GM23248 (cell line): ENCODE data around the gene SLFN11. TPM values are rescaled to one million over a fixed set of nuclear protein-coding genes. Genes with fewer than 3 reads are reported as not detected.
"Not testable (repeated sequence)": the region's sequence is repeated elsewhere in the genome, so short reads cannot be mapped to it uniquely, and the experiment has no call there.

Experiments
- DNase-seq: peaks from one replicate; pipeline ENCODE4 v3.0.0-alpha.2; 2015
- H2AFZ ChIP-seq: fragments of 200-600 bp; sonication (generic); 2 replicates; pipeline ENCODE4 v1.6.1; 2016; ENCODE audit warnings: antibody characterized with exemption
- H3F3A ChIP-seq: fragments of 200-600 bp; sonication (generic); 2 replicates; pipeline ENCODE4 v1.6.1; 2016; ENCODE audit warnings: mild to moderate bottlenecking, antibody characterized with exemption, mixed run types; ENCODE audit not compliant: insufficient read depth
- H3K27ac ChIP-seq: fragments of 200-600 bp; sonication (generic); 2 replicates; pipeline ENCODE4 v1.5.1; 2016; ENCODE audit warnings: mild to moderate bottlenecking
- H3K27me3 ChIP-seq: fragments of 200-600 bp; sonication (generic); replicated peaks from 2 replicates; pipeline ENCODE4 v1.6.1; 2016; ENCODE audit warnings: mild to moderate bottlenecking; ENCODE audit not compliant: insufficient read depth
- H3K36me3 ChIP-seq: fragments of 200-600 bp; sonication (generic); 2 replicates; pipeline ENCODE4 v1.6.1; 2016; ENCODE audit warnings: low read depth, mild to moderate bottlenecking
- H3K4me1 ChIP-seq: fragments of 200-600 bp; sonication (generic); 2 replicates; pipeline ENCODE4 v1.6.1; 2016; ENCODE audit warnings: mild to moderate bottlenecking; ENCODE audit not compliant: insufficient read depth
- H3K4me2 ChIP-seq: fragments of 200-600 bp; sonication (generic); one replicate; pipeline ENCODE4 v1.6.1; 2016; ENCODE audit warnings: mild to moderate bottlenecking; ENCODE audit not compliant: unreplicated experiment
- H3K4me3 ChIP-seq: fragments of 200-600 bp; sonication (generic); 2 replicates; pipeline ENCODE4 v1.5.1; 2016; ENCODE audit warnings: mild to moderate bottlenecking
- H3K79me2 ChIP-seq: fragments of 200-600 bp; sonication (generic); 2 replicates; pipeline ENCODE4 v1.6.1; 2016; ENCODE audit warnings: mild to moderate bottlenecking; ENCODE audit not compliant: insufficient read depth
- H3K9ac ChIP-seq: fragments of 200-600 bp; sonication (generic); 2 replicates; pipeline ENCODE4 v1.6.1; 2016; ENCODE audit warnings: mild to moderate bottlenecking
- H3K9me2 ChIP-seq: fragments of 200-600 bp; sonication (generic); 2 replicates; pipeline ENCODE4 v1.6.1; 2016; ENCODE audit warnings: mixed run types, mild to moderate bottlenecking, moderate library complexity; ENCODE audit not compliant: insufficient read depth
- H3K9me3 ChIP-seq: fragments of 200-600 bp; sonication (generic); one replicate; pipeline ENCODE4 v1.6.1; 2017; ENCODE audit warnings: low read depth
- H4K20me1 ChIP-seq: fragments of 200-600 bp; sonication (generic); 2 replicates; pipeline ENCODE4 v1.6.0; 2016; ENCODE audit not compliant: insufficient read depth
- EZH2 ChIP-seq: fragments of 200-600 bp; sonication (generic); IDR thresholded peaks from 2 replicates; pipeline ENCODE4 v1.6.1; 2018; ENCODE audit warnings: antibody characterized with exemption, mild to moderate bottlenecking; ENCODE audit not compliant: insufficient read depth, poor library complexity, severe bottlenecking
- EZH2phosphoT487 ChIP-seq: fragments of 200-600 bp; sonication (generic); IDR thresholded peaks from 2 replicates; pipeline ENCODE4 v1.6.1; 2018; ENCODE audit warnings: antibody characterized with exemption, moderate library complexity, mild to moderate bottlenecking, low read depth; ENCODE audit not compliant: insufficient read depth
- WGBS, 2 experiments: methylation state at CpG; one replicate each; pipeline ENCODE4 v1.1.6; 2015 to 2017; ENCODE audit warnings: low lambda C conversion rate in 2 of 2, low coverage in 1 of 2; ENCODE audit errors: missing lambda C conversion rate in 2 of 2; 5-methylcytosine and 5-hydroxymethylcytosine counted together
- in situ Hi-C: fragments of 300-500 bp; cut with MboI; formaldehyde crosslinking; loops from 2 replicates; pipeline ENCODE4 v1.15.0; 2020
- polyA plus RNA-seq: library from polyadenylated mRNA; unstranded; fragments of >200 nt; fragmentation: Nextera tagmentation; extraction: Ambion mirVana; gene quantifications from 2 replicates; pipeline ENCODE4 v1.2.1, GENCODE V29; 2016
- total RNA-seq: library from RNA; depleted of rRNA; stranded (reverse); fragments of >200 nt; shearing (Covaris generic); gene quantifications from 2 replicates; pipeline ENCODE4 v1.2.3, GENCODE V29; 2014

The SLFN11 gene
- total and polyA plus RNA-seq, 2 experiments from 2014 or later = 32.8 to 49.3 TPM

- no peak overlapping the region for H3K4me2 ChIP-seq
- no peak for DNase-seq
- no peak overlapping the region for H3K4me3 ChIP-seq
- 97 to 100% methylated on average over 1 of the region's 1 CpG for WGBS, 2 experiments
- no peaks in the 10 kb centered on the region for H3F3A ChIP-seq
- H2AFZ ChIP-seq = no peak overlapping the region
- H3K4me1 ChIP-seq = no peaks in the 10 kb centered on the region
- in situ Hi-C loops = no loop called here
- no peak overlapping the region for H3K27ac ChIP-seq
- no peak overlapping the region for H3K9ac ChIP-seq
- TF ChIP-seq EZH2phosphoT487 (no peak), EZH2 (no peak)
- H3K27me3 ChIP-seq = no peaks in the 10 kb centered on the region
- no peaks in the 10 kb centered on the region for H3K9me3 ChIP-seq
- no peaks in the 10 kb centered on the region for H4K20me1 ChIP-seq
- H3K9me2 ChIP-seq = no peaks in the 10 kb centered on the region
- peaks cover 73% of the 10 kb centered on the region for H3K79me2 ChIP-seq
- H3K36me3 ChIP-seq = peaks cover 67% of the 10 kb centered on the region
These were observed 40.8 kb upstream of the SLFN11 start for GRCh38 chr17:35414247-35414646.

DNA sequence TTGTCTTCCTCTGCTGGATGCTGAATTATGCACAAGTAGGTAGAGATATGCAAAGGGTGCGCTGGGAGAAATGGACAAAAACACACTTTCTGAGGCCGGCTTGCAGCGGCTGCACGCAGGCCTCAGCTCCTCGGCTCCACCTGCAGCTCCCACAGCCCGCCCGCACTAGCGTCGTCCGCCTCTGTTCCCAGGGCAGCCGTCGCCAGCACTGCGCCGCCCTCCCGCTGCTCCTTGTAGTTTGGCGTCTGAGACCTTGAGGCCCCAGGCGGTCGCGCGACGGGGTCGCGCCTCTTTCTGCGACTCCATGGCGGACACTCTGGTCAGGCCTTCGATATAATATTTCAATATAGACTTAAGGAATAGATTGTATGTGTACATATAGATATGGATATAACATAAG is 34.1 kb upstream of the SLFN11 start:
- 82 to 88% methylated on average over 25 to 26 of the region's 26 CpGs for WGBS, 2 experiments

DNA sequence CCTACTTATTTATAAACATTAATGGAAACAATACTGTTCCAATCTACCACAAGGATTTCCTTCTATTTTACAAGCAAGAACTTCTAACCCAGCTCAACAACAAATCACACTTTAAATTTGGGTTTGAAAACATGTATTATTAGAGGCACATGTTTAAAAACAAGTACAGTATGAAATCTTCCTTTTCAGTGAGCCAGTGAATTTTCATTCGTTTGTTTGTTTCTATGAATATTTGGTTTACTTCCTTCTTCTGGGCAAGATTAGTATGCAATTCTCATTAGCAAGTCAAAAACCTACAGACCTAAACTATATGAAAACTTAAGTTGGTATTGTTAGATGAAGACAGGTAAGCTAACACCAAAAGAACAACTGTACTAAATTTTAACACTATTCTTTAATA is 33.1 kb upstream of the SLFN11 start:
- Histone ChIP-seq H4K20me1 (no peaks in the 10 kb centered on the region), H3K4me3 (no peak overlapping the region), H3K79me2 (no peaks in the 10 kb centered on the region), H3K27ac (no peak overlapping the region), H3K36me3 (peaks cover 51% of the 10 kb centered on the region), H3F3A (no peaks in the 10 kb centered on the region), H3K27me3 (no peaks in the 10 kb centered on the region), H3K9me3 (no peaks in the 10 kb centered on the region), H3K4me1 (no peaks in the 10 kb centered on the region), H3K9me2 (no peaks in the 10 kb centered on the region), H2AFZ (no peak overlapping the region), H3K4me2 (no peak overlapping the region), H3K9ac (no peak overlapping the region)
- no peak for DNase-seq
- 88 to 96% methylated on average over 1 of the region's 1 CpG for WGBS, 2 experiments
- no peak for TF ChIP-seq EZH2phosphoT487
- TF ChIP-seq EZH2 = no peak
- in situ Hi-C loops = no loop called here

More for the DNA sequence above, 34.1 kb upstream of the SLFN11 start:
- no peaks in the 10 kb centered on the region for H3K9me2 ChIP-seq
- H3K4me2 ChIP-seq = no peak overlapping the region
- no peak overlapping the region for H3K4me3 ChIP-seq
- H3K36me3 ChIP-seq = peaks cover 52% of the 10 kb centered on the region
- H4K20me1 ChIP-seq = no peaks in the 10 kb centered on the region
- no peak overlapping the region for H3K9ac ChIP-seq
- H3K27ac ChIP-seq = no peak overlapping the region
- in situ Hi-C loops = no loop called here
- H2AFZ ChIP-seq = no peak overlapping the region
- peaks cover 7% of the 10 kb centered on the region; the same call in 1 of the 2 replicates for H3K79me2 ChIP-seq
- no peaks in the 10 kb centered on the region for H3K27me3 ChIP-seq
- H3K4me1 ChIP-seq = no peaks in the 10 kb centered on the region
- H3F3A ChIP-seq = no peaks in the 10 kb centered on the region
- TF ChIP-seq EZH2 (no peak), EZH2phosphoT487 (no peak)
- no peak for DNase-seq
- no peaks in the 10 kb centered on the region for H3K9me3 ChIP-seq

- Histone ChIP-seq H3K79me2 (no peaks in the 10 kb centered on the region), H3K4me3 (no peak overlapping the region), H3K4me1 (no peaks in the 10 kb centered on the region), H3K9me3 (no peaks in the 10 kb centered on the region), H4K20me1 (no peaks in the 10 kb centered on the region), H2AFZ (no peak overlapping the region), H3K9me2 (no peaks in the 10 kb centered on the region), H3F3A (no peaks in the 10 kb centered on the region), H3K9ac (no peak overlapping the region), H3K36me3 (peaks cover 33% of the 10 kb centered on the region), H3K27ac (no peak overlapping the region), H3K27me3 (no peaks in the 10 kb centered on the region), H3K4me2 (no peak overlapping the region)
- no peak for DNase-seq
- WGBS, 2 experiments = 96 to 100% methylated on average over 1 of the region's 1 CpG
- in situ Hi-C loops = no loop called here
- no peak for TF ChIP-seq EZH2
- TF ChIP-seq EZH2phosphoT487 = no peak
These were observed 30.9 kb upstream of the SLFN11 start for GRCh38 chr17:35404360-35404759.

- H3K79me2 ChIP-seq, H4K20me1 ChIP-seq, H2AFZ ChIP-seq, H3K36me3 ChIP-seq, H3K27me3 ChIP-seq, H3F3A ChIP-seq, H3K4me3 ChIP-seq, in situ Hi-C loops, H3K4me2 ChIP-seq, H3K27ac ChIP-seq, H3K9ac ChIP-seq, DNase-seq, H3K9me3 ChIP-seq, H3K4me1 ChIP-seq, H3K9me2 ChIP-seq: not testable (repeated sequence)
- 87 to 94% methylated on average over 13 of the region's 13 CpGs for WGBS, 2 experiments
These were observed 20.4 kb upstream of the SLFN11 start for GRCh38 chr17:35393783-35394182.
